HG03060 (cell line): ENCODE measurements around the gene HSD11B2.

ENCODE experiments used
- ATAC-seq: cut with Tn5 transposase; IDR thresholded peaks from one replicate; pipeline ENCODE4 v1.9.1; 2021; ENCODE audit warnings: low read depth, moderate number of reproducible peaks; ENCODE audit not compliant: unreplicated experiment

Gene HSD11B2

GRCh38 chr16:67396159-67397035 lies 34.5 kb upstream of the HSD11B2 start:
- no peak for ATAC-seq

GRCh38 chr16:67397036-67397801 lies 33.7 kb upstream of the HSD11B2 start:
- ATAC-seq: no peak

GRCh38 chr16:67397812-67398545 lies 32.9 kb upstream of the HSD11B2 start:
- no peak for ATAC-seq

GRCh38 chr16:67398546-67399217 lies 32.2 kb upstream of the HSD11B2 start:
- no peak for ATAC-seq

- no peak for ATAC-seq
These were observed 31.6 kb upstream of the HSD11B2 start for GRCh38 chr16:67399218-67399733.

- ATAC-seq: no peak
These were observed 30.9 kb upstream of the HSD11B2 start for GRCh38 chr16:67399749-67400704.

- ATAC-seq: no peak
These were observed 30.0 kb upstream of the HSD11B2 start for GRCh38 chr16:67400901-67401300.

GRCh38 chr16:67403976-67404555 lies 26.9 kb upstream of the HSD11B2 start:
- ATAC-seq: no peak

GRCh38 chr16:67404740-67405226 lies 26.1 kb upstream of the HSD11B2 start:
- no peak for ATAC-seq

- ATAC-seq: no peak
These were observed 25.6 kb upstream of the HSD11B2 start for GRCh38 chr16:67405336-67405735.

- no peak for ATAC-seq
These were observed 24.6 kb upstream of the HSD11B2 start for GRCh38 chr16:67406111-67406971.

GRCh38 chr16:67407176-67407787 lies 23.6 kb upstream of the HSD11B2 start:
- no peak for ATAC-seq

GRCh38 chr16:67407788-67408452 lies 23.0 kb upstream of the HSD11B2 start:
- ATAC-seq: no peak

- no peak for ATAC-seq
These were observed 21.3 kb upstream of the HSD11B2 start for GRCh38 chr16:67409631-67410030.

GRCh38 chr16:67411339-67411738 lies 19.6 kb upstream of the HSD11B2 start:
- no peak for ATAC-seq

- ATAC-seq: no peak
These were observed 18.6 kb upstream of the HSD11B2 start for GRCh38 chr16:67412294-67412693.
